Liver (tissue), 9 donors: ENCODE results near the gene EVC2. TPM values are rescaled to one million over a fixed set of nuclear protein-coding genes. Genes with fewer than 3 reads are reported as not detected.

Experiments used
- DNase-seq: peaks from one replicate; pipeline ENCODE4 v3.0.0-alpha.2; 2017; ENCODE audit warnings: low spot score
- H3K27ac ChIP-seq, 2 donors: one replicate each; pipeline ENCODE4 v1.7.0; 2013; ENCODE audit warnings: inconsistent platforms in 2 of 2, low read length in 2 of 2, control low read depth in 1 of 2, low read depth in 1 of 2, mild to moderate bottlenecking in 1 of 2
- H3K27me3 ChIP-seq, 4 donors: one replicate each; pipeline versions ENCODE4 v1.6.1 to v1.7.0; 2013; ENCODE audit warnings: low read length in 3 of 4, inconsistent platforms in 1 of 4, mild to moderate bottlenecking in 1 of 4, moderate library complexity in 1 of 4; ENCODE audit not compliant: control insufficient read depth in 4 of 4, insufficient read depth in 4 of 4
- H3K36me3 ChIP-seq, 4 donors: one replicate each; pipeline versions ENCODE4 v1.6.1 to v1.7.0; 2013; ENCODE audit warnings: low read length in 3 of 4, mild to moderate bottlenecking in 3 of 4, low read depth in 1 of 4, moderate library complexity in 1 of 4; ENCODE audit not compliant: control insufficient read depth in 4 of 4, insufficient read depth in 3 of 4
- H3K4me1 ChIP-seq, 4 donors: one replicate each; pipeline versions ENCODE4 v1.6.1 to v1.7.0; 2013; ENCODE audit warnings: low read length in 3 of 4, mild to moderate bottlenecking in 3 of 4, moderate library complexity in 1 of 4; ENCODE audit not compliant: control insufficient read depth in 4 of 4, insufficient read depth in 4 of 4
- H3K4me3 ChIP-seq, 3 donors: one replicate each; pipeline versions ENCODE4 v1.6.1 to v1.7.0; 2013; ENCODE audit warnings: low read length in 3 of 3, control low read depth in 1 of 3, low read depth in 1 of 3, mild to moderate bottlenecking in 1 of 3
- H3K9ac ChIP-seq, 2 donors: one replicate each; pipeline ENCODE4 v1.7.0; 2013; ENCODE audit warnings: low read length in 2 of 2, mild to moderate bottlenecking in 2 of 2, moderate library complexity in 2 of 2, control low read depth in 1 of 2, low read depth in 1 of 2
- H3K9me3 ChIP-seq, 4 donors: one replicate each; pipeline versions ENCODE4 v1.6.1 to v1.7.0; 2013; ENCODE audit warnings: low read length in 3 of 4; ENCODE audit not compliant: control insufficient read depth in 4 of 4
- ATF3 ChIP-seq: IDR thresholded peaks from 2 replicates; pipeline ENCODE4 v1.6.1; 2016; ENCODE audit warnings: antibody characterized with exemption
- CTCF ChIP-seq: fragments of 150-350 bp; IDR thresholded peaks from 2 replicates; pipeline ENCODE4 v1.5.1; 2017; ENCODE audit warnings: improper control_type of control experiment, low read depth, low read length; ENCODE audit not compliant: missing input control
- FOXA1 ChIP-seq: IDR thresholded peaks from 2 replicates; pipeline ENCODE4 v1.6.1; 2016; ENCODE audit warnings: antibody characterized with exemption
- FOXA2 ChIP-seq: IDR thresholded peaks from 2 replicates; pipeline ENCODE4 v1.6.1; 2016; ENCODE audit warnings: antibody characterized with exemption
- GABPA ChIP-seq, 2 donors: IDR thresholded peaks in 1 of 2; conservative IDR thresholded peaks in 1 of 2; 2 replicates each; pipeline ENCODE4 v1.6.1; 2016; ENCODE audit warnings: antibody characterized with exemption in 2 of 2, mild to moderate bottlenecking in 1 of 2, moderate library complexity in 1 of 2
- HNF4A ChIP-seq, 2 donors: conservative IDR thresholded peaks; 2 replicates each; pipeline ENCODE4 v1.6.1; 2016; ENCODE audit warnings: antibody characterized with exemption in 2 of 2, mild to moderate bottlenecking in 2 of 2
- JUND ChIP-seq, 2 donors: IDR thresholded peaks; 2 replicates each; pipeline ENCODE4 v1.6.1; 2016; ENCODE audit warnings: antibody characterized with exemption in 2 of 2
- MAX ChIP-seq: IDR thresholded peaks from 2 replicates; pipeline ENCODE4 v1.6.1; 2016; ENCODE audit warnings: antibody characterized with exemption
- NR2F2 ChIP-seq: IDR thresholded peaks from 2 replicates; pipeline ENCODE4 v1.6.1; 2016; ENCODE audit warnings: antibody characterized with exemption
- RAD21 ChIP-seq, 2 donors: IDR thresholded peaks; 2 replicates each; pipeline ENCODE4 v1.6.1; 2016; ENCODE audit warnings: antibody characterized with exemption in 2 of 2, mild to moderate bottlenecking in 2 of 2
- REST ChIP-seq: IDR thresholded peaks from 2 replicates; pipeline ENCODE4 v1.6.1; 2016; ENCODE audit warnings: antibody characterized with exemption, mild to moderate bottlenecking
- RXRA ChIP-seq, 2 donors: IDR thresholded peaks; 2 replicates each; pipeline ENCODE4 v1.6.1; 2017 to 2018; ENCODE audit warnings: antibody characterized with exemption in 2 of 2, mild to moderate bottlenecking in 1 of 2
- SP1 ChIP-seq: IDR thresholded peaks from 2 replicates; pipeline ENCODE4 v1.6.1; 2018; ENCODE audit warnings: antibody characterized with exemption, mild to moderate bottlenecking
- TAF1 ChIP-seq: conservative IDR thresholded peaks from 2 replicates; pipeline ENCODE4 v1.6.1; 2016; ENCODE audit warnings: antibody characterized with exemption, mild to moderate bottlenecking
- YY1 ChIP-seq: IDR thresholded peaks from 2 replicates; pipeline ENCODE4 v1.6.1; 2016; ENCODE audit warnings: antibody characterized with exemption, mild to moderate bottlenecking
- ZBTB33 ChIP-seq: IDR thresholded peaks from 2 replicates; pipeline ENCODE4 v1.6.1; 2016; ENCODE audit warnings: antibody characterized with exemption
- WGBS: extraction: QIAGEN DNeasy Blood & Tissue Kit; methylation state at CpG from one replicate; pipeline ENCODE4 v1.1.7; 2013; 5-methylcytosine and 5-hydroxymethylcytosine counted together
- polyA plus RNA-seq, 2 donors: library from polyadenylated mRNA; stranded (reverse) in 1 of 2; unstranded in 1 of 2; fragments of 200-250 nt in 1 of 2; fragments of >200 nt in 1 of 2; fragmentation: Nextera tagmentation in 1 of 2; extraction: Ambion mirVana in 1 of 2; gene quantifications; one replicate each; pipeline versions ENCODE4 v1.2.1 to v1.2.3, GENCODE V29; 2013 to 2015
- total RNA-seq, 2 donors: library from RNA; depleted of rRNA; stranded (reverse); fragments of >200 nt; gene quantifications; one replicate each; pipeline ENCODE4 v1.2.3, GENCODE V29; 2014
- donor health status: healthy.
- donor health status: healthy.
- donor health status: healthy.
- donor health status: healthy.
- donor health status: healthy.

The EVC2 gene
- total and polyA plus RNA-seq, 4 donors = 0.26 to 1.3 (median 0.57) TPM

GRCh38 chr4:5720157-5720850 lies 11.9 kb upstream of the EVC2 start:
- H3K9ac ChIP-seq = no peak overlapping the region
- peaks cover 0 to 2% (median 0%) of the 10 kb centered on the region in 4 donors for H3K27me3 ChIP-seq
- no peak overlapping the region for H3K27ac ChIP-seq
- no peaks in the 10 kb centered on the region for H3K9me3 ChIP-seq
- H3K36me3 ChIP-seq = no peaks in the 10 kb centered on the region
- WGBS = 74% methylated on average over 16 of the region's 16 CpGs
- no peak for TF ChIP-seq JUND (IDR thresholded peaks at IDR 0.05)
- TF ChIP-seq NR2F2 = no peak
- TF ChIP-seq MAX = no peak
- TF ChIP-seq ATF3 = no peak
- TF ChIP-seq SP1 = no peak
- no peak for TF ChIP-seq FOXA2
- no peak for TF ChIP-seq CTCF
- no peak for TF ChIP-seq GABPA (IDR thresholded peaks at IDR 0.05 in 1 of 2, conservative IDR thresholded peaks at IDR 0.05 in 1 of 2)
- no peak for TF ChIP-seq TAF1
- no peak for TF ChIP-seq HNF4A (conservative IDR thresholded peaks at IDR 0.05)
- no peak for TF ChIP-seq FOXA1
- no peak for TF ChIP-seq RAD21 (IDR thresholded peaks at IDR 0.05)
- TF ChIP-seq ZBTB33 = no peak
- H3K4me3 ChIP-seq = no peak overlapping the region
- DNase-seq = no peak
- peaks cover 0 to 18% (median 15%) of the 10 kb centered on the region in 4 donors for H3K4me1 ChIP-seq

- Histone ChIP-seq H3K4me1 (peaks cover 0 to 18% (median 15%) of the 10 kb centered on the region in 4 donors), H3K4me3 (no peak overlapping the region), H3K27me3 (peaks cover 0 to 2% (median 0%) of the 10 kb centered on the region in 4 donors), H3K9ac (no peak overlapping the region), H3K27ac (no peak overlapping the region), H3K9me3 (no peaks in the 10 kb centered on the region), H3K36me3 (no peaks in the 10 kb centered on the region)
- DNase-seq = no peak
- 78% methylated on average over 7 of the region's 7 CpGs for WGBS
- no peak for TF ChIP-seq FOXA1
- no peak for TF ChIP-seq NR2F2
- TF ChIP-seq CTCF = no peak
- TF ChIP-seq ATF3 = no peak
- TF ChIP-seq RAD21 (IDR thresholded peaks at IDR 0.05) = no peak
- TF ChIP-seq FOXA2 = no peak
- TF ChIP-seq REST = no peak
- TF ChIP-seq HNF4A (conservative IDR thresholded peaks at IDR 0.05) = no peak
- TF ChIP-seq TAF1 = no peak
- no peak for TF ChIP-seq YY1
- TF ChIP-seq MAX = no peak
- no peak for TF ChIP-seq RXRA (IDR thresholded peaks at IDR 0.05)
These were observed 11.1 kb upstream of the EVC2 start for GRCh38 chr4:5719350-5720055.
